HCT116 (cell line): ENCODE results near the gene KIRREL2.

Experiments used
- ATF3 ChIP-seq: IDR thresholded peaks from 2 replicates; pipeline ENCODE4 v1.6.1; 2012
- CTCF ChIP-seq, 3 experiments: fragments of 200-600 bp in 1 of 3; sonication (generic) in 1 of 3; IDR thresholded peaks in 2 of 3; conservative IDR thresholded peaks in 1 of 3; 2 replicates each; pipeline ENCODE4 v1.5.1; 2012 to 2017; ENCODE audit warnings: low read depth in 2 of 3, low read length in 2 of 3, antibody characterized with exemption in 1 of 3, borderline replicate concordance in 1 of 3, control low read depth in 1 of 3, mild to moderate bottlenecking in 1 of 3, mixed read lengths in 1 of 3, mixed run types in 1 of 3, moderate library complexity in 1 of 3; ENCODE audit not compliant: insufficient read depth in 1 of 3
- EGR1 ChIP-seq: IDR thresholded peaks from 2 replicates; pipeline ENCODE4 v1.6.1; 2012; ENCODE audit warnings: low read depth
- EZH2 ChIP-seq: fragments of 200-600 bp; sonication (generic); IDR thresholded peaks from 2 replicates; pipeline ENCODE4 v1.6.1; 2017; ENCODE audit warnings: antibody characterized with exemption, mixed run types
- JUND ChIP-seq: IDR thresholded peaks from 2 replicates; pipeline ENCODE4 v1.6.1; 2012
- POLR2A ChIP-seq: IDR thresholded peaks from 2 replicates; pipeline ENCODE4 v1.7.0; 2011; ENCODE audit warnings: borderline replicate concordance; ENCODE audit not compliant: insufficient read depth, insufficient read length; ENCODE audit errors: extremely low read depth
- RAD21 ChIP-seq: IDR thresholded peaks from 2 replicates; pipeline ENCODE4 v1.6.1; 2012; ENCODE audit warnings: low read depth, mild to moderate bottlenecking

- no peak for TF ChIP-seq EZH2
- no peak for TF ChIP-seq CTCF (IDR thresholded peaks at IDR 0.05 in 2 of 3, conservative IDR thresholded peaks at IDR 0.05 in 1 of 3; ENCODE audit: borderline replicate concordance in 1 of 3, insufficient read depth in 1 of 3, low read depth in 2 of 3, low read length in 2 of 3)
- TF ChIP-seq ATF3, result no peak
- TF ChIP-seq EGR1, result no peak
- TF ChIP-seq JUND, result no peak
- no peak for TF ChIP-seq RAD21
- TF ChIP-seq POLR2A, result no peak
These were observed 38.3 kb upstream of the KIRREL2 start for GRCh38 chr19:35818445-35818844.
